ENCODE data around the gene TMEM164. TPM values are rescaled to one million over a fixed set of nuclear protein-coding genes. Genes with fewer than 3 reads are reported as not detected.

Gene TMEM164
- total RNA-seq, 1 experiment from 2014 or later, result 24.0 TPM

DNA sequence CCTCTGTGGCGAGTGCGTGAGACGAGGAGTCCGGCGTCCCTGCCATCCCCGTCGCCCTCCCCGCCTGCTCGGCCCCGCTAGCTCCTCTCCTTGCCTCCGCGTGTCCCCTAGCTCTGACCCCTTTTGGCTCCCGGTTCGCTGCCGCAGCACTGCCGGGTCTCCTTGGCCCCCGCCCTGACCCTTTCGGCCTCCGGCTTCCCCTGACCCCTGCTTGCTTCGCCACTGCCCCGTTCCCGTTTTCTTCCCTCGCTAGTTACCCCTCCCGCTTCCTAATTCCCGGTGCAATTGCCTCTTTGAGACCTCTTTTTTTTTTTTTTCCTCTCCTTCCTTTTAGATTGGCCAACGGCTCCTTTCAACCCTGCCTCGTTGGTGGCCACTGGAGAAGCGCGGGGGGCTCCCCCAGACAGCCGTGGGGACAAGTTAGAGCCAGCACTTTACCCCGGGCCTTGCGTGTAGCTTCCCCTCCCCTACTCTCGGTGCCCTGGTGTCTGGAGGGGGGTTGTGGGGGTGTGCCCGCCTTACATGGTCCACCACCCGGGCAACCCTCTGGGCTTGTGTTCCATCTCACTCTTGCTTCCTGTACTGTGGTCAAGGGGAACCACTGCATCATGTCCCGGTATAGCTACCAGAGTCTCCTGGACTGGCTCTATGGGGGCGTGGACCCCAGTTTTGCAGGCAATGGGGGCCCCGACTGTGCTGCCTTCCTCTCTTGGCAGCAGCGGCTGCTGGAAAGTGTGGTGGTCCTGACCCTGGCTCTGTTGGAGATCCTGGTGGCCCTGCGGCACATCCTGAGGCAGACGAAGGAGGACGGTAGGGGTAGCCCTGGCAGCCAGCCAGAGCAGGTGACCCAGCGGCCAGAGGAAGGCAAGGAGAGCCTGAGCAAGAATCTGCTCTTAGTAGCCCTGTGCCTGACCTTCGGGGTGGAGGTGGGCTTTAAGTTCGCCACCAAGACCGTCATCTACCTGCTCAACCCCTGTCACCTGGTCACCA is 548 bp downstream of the TMEM164 start:
- DNase-seq (ENCODE audit: low read depth), result peak; percentile 22

- no peak for DNase-seq (ENCODE audit: low read depth)
Observed at GRCh38 chrX:110004215-110004614, 1.3 kb downstream of the TMEM164 start.

DNA sequence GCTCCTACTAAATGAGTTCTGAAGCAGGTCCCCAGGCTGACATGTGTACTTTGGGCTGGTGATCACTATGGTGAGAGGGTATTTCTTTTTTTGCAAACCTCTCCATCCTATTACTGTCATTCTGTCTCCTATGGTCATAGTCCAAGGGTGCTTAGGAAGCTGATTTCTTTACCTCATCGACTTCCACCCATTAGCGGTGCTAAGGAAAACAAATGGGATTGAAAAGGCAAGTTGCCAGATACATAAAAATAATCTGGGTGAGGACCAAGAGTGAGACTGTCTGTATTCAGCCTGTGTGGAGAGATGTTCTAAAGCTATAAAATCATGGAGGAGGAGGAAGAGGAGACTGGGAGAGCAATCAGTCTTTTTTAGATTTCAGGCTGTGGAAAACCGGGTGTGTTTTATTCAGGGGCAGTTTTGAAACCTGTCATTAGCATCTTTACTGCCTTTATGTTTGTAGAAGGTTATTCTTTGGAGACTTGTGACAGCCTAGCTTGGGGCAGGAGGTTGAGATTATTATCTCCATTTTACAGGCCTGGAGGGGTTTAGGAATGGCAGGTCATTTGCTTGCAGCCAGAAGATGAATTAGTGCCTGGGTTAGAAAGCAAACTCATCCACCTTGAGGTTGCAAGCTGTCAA is 1.9 kb downstream of the TMEM164 start:
- no peak for DNase-seq (ENCODE audit: low read depth)

GRCh38 chrX:110006161-110006560 is 3.2 kb downstream of the TMEM164 start:
- no peak for DNase-seq (ENCODE audit: low read depth)

DNA sequence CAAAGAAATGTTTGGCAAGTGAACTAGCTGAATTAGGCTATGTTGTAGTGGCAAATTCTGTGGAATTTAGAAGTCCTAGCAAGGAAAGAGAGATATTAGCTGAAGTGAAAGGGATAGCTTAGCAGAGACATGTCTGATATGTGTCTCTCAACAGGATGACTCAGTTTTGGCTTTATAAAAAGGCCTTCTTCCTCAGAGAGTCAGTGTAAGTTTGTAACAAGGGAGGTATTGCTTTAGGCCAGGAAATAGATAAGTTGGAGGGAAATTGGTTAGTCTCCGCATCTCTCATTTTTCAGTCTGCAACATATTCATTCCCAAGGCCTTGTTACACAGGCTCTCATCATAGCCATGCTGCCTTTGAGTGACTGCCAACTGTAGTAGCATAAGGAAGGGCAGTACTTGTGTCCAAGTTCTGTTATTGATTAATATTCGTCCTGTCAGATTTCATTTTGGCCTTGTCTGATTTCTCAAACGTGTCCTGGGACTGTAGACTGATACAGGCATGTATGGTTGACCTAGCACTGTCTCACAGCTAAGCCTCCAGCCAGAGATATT is 4.0 kb downstream of the TMEM164 start:
- DNase-seq (ENCODE audit: low read depth), result peak; percentile 14

DNA sequence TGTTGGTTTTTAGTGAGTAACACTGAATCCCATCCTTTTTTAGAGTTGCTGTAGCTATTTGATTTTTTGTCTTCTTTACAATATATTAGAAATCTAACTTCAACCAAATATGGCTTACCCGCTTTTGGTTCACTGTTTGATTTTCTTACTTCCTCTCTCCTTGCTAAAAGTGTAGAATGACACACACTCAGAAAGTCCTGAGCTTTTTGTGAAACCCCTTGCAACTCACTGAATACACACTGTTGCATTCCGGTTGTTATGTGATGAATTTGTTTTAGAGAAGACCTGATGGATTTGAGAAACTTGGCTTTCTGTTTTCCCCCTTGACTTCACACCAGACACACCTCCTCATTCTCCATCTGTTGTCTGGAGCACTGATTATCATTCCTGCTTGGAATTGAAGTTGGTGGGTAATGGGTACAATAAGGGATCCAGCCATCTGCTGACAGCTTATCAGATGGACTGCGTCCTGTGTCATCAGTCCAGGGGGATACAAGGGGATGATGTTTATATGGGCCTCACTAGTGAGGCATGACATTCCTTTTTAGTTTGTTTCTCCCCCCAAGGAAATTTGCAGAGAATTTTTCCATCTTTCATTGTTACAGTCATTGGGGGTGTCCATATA is 5.2 kb downstream of the TMEM164 start:
- no peak for DNase-seq (ENCODE audit: low read depth)

DNA sequence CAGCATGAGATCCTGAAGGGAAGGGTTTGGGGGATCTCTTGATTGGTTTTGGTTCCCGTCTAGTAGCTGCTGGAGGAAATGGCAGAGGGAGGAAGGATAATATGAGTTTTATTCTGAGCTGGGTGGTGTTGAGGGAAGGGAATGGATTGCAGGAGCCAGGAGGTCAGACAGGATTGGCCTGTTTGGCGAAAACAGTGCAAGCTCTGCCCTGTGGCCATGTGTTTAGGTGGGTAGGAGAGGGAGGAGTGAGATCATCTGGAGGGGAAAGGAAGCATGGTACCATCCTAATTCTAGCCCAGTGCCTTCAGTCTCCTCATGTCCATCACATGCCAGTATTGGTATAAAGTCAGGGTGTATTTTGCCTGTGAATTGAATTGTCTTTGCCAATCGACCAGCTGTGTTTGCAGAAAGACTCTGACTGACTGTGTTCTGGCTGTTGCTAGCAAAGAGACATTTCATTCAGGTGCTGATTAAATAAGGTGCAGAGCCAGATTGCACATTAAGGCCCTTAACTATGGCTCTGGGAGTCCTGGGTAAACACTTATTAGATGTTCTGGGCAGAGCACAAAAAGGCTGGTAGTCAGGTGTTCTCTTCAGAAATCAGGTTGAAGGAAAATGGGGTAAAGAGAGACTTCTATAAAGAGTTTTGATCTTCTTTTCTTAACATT is 10.0 kb downstream of the TMEM164 start:
- DNase-seq (ENCODE audit: low read depth), result no peak

- no peak for DNase-seq (ENCODE audit: low read depth)
Observed at GRCh38 chrX:110013968-110014367, 11.1 kb downstream of the TMEM164 start.

GRCh38 chrX:110015032-110015431 is 12.1 kb downstream of the TMEM164 start:
- DNase-seq (ENCODE audit: low read depth), result no peak

GRCh38 chrX:110015915-110016314 is 13.0 kb downstream of the TMEM164 start:
- peak; percentile 56 for DNase-seq (ENCODE audit: low read depth)

DNA sequence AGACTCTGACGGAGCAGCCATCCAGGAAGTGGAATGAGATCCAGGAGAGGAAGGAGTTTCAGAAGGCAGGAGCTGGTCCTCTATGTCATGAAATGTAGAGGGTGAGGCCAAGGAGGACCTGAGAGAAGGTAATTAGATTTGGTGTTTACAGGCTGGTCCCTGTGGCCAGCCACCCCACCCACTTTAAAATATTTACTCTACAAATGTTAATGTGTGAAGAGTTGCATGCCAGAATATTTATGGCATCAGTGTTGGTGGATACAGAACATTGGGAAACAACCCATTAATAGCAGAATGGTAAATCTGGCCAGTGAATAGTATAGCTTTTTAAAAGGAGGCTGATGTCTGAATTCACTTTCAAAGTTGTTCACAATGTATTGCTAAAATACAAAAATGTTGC is 17.6 kb downstream of the TMEM164 start:
- no peak for DNase-seq (ENCODE audit: low read depth)

- peak; percentile 76 for DNase-seq (ENCODE audit: low read depth)
Observed at GRCh38 chrX:110021258-110022022, 18.5 kb downstream of the TMEM164 start.

DNA sequence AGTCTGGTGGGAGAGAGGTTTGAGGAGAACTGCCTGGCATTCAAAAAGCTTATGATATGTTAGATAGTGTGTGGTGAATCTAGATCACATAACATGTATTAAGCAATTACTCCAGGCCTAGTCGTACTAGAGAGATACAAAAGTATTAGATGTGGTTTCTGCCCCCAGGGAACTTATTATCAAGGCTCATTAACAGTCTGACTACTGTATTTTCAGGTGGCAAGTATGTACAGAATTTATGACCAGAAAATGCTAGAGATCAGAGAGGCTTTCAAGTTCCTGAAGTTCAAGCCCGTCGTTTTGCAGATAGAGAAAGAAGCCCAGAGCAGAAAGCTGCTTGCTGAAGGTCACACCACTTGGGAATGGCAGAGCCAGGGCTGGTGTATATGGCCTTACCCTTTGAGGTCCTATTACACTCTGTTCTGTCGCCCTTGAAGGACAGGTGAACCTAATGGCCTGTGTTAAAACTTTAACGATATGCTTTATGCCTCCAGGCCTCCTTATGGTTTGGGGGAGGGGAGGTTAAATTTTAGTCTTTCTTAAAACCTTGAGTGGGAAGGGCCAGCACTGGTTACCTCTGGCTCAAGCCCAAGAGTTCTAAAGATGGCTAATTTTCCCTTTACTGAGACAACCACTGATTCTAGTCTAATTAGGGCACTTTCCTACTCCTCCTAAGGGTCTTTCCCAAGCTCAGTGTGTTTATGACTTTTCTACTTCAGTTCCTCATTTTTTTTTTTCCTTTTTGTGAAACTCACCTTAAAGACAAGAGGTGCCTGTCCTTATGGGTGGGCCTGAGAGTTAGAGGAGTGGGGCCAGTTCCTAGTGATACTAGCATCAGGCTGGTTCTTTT is 19.9 kb downstream of the TMEM164 start:
- no peak for DNase-seq (ENCODE audit: low read depth)

GRCh38 chrX:110025395-110025794 is 22.5 kb downstream of the TMEM164 start:
- no peak for DNase-seq (ENCODE audit: low read depth)

DNA sequence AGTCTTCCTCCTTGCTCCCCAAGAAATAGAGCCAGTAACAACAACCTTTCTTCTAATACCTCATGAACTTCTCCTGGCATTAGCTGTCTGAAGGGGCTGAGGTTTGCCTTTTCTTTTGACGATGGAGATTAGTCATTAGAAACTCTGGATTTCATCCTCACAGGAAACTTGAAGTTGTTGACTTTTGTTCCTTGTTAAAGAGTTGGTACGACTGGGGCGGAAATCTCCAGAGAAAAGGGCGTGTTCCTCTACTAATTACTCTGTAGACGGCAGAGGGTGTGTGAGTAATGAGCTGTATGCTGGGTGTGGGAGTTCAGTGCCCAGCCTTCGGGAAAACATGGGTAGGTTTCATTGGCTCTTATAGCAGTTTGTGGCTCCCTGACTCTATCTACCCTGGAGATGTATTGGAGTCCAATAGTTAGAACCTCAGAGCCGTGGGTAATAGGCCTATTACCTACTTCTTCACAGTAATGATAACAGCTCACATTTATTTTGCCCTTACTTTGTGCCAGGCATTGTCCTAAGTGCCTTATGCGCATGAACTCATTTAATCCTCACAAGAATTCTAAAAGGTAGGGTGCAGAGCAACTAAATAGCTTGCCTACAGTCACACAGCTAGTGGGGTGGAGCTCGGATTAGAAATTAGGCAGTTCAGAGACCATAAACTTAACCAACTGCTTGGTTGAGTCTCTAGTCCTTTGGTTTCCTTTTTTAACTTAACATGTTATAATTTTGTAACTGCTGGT is 23.4 kb downstream of the TMEM164 start:
- DNase-seq (ENCODE audit: low read depth), result peak; percentile 52

DNA sequence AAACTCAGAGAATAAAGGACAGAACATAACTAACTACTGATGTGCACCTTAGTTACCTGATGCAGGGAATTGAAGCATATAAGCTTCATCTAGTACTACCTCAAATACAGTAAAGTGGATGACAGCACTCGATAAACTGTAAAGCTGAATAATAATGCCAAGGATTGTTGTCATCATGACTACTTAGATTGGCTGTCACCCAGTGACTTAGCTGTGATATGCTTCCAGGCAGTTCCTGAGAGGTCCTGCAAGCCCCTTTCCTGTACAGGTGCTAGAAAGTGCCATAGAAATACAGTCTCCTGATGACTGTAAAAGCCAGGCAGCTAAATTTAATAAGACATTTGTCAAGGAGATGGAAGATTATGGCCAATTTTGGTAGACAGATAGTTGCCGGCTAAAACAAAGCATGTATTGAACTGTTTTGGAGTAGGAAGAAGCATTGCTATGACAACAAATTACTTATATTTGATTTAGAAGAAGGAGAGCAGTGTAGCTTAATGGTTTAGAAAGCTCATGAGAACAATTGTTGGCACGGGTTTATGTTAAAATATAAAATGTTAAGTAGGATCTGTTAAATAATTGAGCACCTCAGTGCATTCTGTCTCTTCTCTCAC is 29.7 kb downstream of the TMEM164 start:
- DNase-seq (ENCODE audit: low read depth), result no peak

DNA sequence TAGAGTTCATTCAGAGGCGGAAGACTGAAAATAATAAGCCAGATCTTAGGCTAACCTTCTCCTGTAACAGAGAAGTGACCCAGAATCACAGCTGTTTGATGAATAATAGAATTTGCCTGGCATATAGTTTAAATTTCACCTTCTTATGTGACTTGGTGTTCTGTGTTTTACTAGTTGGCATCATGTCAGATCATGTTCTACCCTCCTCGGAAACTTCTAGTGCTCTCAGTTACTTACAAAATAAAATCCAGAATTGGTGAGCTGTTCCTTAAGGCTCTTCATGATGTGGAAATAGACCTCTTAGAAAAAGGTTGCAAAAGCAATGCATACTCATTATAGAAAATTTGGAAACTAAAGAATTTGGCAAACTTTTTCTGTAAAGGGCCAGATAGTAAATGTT is 31.1 kb downstream of the TMEM164 start:
- DNase-seq (ENCODE audit: low read depth), result no peak

All from LHCN-M2 (cell line).